GM12875 (cell line): ENCODE measurements around the gene ATP6V1G2.
"Not testable (repeated sequence)": the region's sequence is repeated elsewhere in the genome, so short reads cannot be mapped to it uniquely, and the experiment has no call there.

Source experiments
- H3K4me3 ChIP-seq: one replicate; pipeline ENCODE4 v1.5.1; 2011; ENCODE audit warnings: low read depth, low read length, control low read depth
- CTCF ChIP-seq: IDR thresholded peaks from 2 replicates; pipeline ENCODE4 v1.5.1; 2011; ENCODE audit warnings: low read depth, mild to moderate bottlenecking, control low read depth, inconsistent platforms, low read length, moderate library complexity, borderline replicate concordance; ENCODE audit not compliant: insufficient read depth

Gene ATP6V1G2

DNA sequence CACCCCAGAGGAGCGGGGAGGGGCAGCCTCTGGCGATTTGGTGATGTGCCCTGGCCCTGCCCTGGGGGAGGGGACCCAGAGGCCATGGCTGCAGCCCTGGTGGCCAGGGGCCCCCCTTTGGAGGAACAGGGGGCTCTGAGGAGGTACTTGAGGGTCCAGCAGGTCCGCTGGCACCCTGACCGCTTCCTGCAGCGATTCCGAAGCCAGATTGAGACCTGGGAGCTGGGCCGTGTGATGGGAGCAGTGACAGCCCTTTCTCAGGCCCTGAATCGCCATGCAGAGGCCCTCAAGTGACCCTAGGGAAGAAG is 11.9 kb upstream of the ATP6V1G2 start:
- peak overlapping the region; percentile 39 for H3K4me3 ChIP-seq
- TF ChIP-seq CTCF, result no peak

- no peak for TF ChIP-seq CTCF
- H3K4me3 ChIP-seq, result peak overlapping the region; percentile 39
Measured at GRCh38 chr6:31557443-31558317, 11.3 kb upstream of the ATP6V1G2 start.

- no peak overlapping the region for H3K4me3 ChIP-seq
- no peak for TF ChIP-seq CTCF
Measured at GRCh38 chr6:31556307-31556706, 9.9 kb upstream of the ATP6V1G2 start.

DNA sequence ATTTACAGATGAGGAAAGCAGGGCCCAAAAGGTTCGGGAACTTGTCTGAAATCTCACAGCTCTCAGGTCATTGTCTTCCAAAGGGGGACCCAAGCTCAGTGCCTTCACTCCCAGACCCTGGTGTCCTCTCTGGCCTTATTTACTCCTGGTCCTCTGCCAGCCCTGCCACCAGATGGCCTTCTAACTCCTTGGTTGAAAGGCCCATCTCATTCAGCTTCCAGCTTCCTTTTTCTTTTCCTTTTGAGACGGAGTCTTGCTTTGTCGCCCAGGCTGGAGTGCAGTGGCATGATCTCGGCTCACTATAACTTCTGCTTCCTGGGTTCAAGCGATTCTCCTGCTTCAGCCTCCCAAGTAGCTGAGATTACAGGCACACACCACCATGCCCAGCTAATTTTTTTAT is 5.0 kb upstream of the ATP6V1G2 start:
- TF ChIP-seq CTCF, result peak; percentile 62; the same call in 1 of the 2 replicates
- H3K4me3 ChIP-seq, result not testable (repeated sequence)

- no peak for TF ChIP-seq CTCF
- no peak overlapping the region for H3K4me3 ChIP-seq
Measured at GRCh38 chr6:31548544-31548873, 2.1 kb upstream of the ATP6V1G2 start.

DNA sequence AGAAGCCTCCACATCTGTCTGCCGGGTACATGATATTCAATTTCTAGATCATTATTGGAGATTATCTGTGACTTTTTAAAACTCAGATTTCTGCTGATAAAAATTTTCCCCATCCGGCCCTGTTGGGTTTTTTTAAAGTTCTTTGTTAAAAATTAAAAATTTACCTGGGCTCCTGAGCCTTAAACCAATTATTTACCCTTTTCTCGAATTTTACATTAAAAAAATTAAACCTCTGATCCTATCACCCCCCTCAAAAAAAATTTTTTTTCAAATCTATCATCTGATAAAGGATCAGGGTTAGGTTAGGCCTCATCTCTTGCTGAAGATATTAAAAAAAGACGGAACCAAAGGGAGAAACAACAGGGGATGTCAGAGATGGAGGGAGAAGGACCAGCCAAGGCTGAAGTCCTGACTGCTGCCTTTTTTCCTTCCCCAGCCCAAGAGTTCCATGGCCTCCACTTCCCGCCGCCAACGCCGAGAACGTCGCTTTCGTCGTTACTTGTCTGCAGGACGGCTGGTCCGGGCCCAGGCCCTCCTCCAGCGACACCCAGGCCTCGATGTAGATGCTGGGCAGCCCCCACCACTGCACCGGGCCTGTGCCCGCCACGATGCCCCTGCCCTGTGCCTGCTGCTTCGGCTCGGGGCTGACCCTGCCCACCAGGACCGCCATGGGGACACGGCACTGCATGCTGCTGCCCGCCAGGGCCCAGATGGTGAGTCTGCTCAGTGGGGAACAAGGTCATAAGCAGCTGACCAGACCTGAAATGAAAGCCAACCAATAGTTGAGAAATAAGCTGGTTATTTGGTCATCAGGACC is 1.5 kb upstream of the ATP6V1G2 start:
- TF ChIP-seq CTCF, result no peak
- H3K4me3 ChIP-seq, result no peak overlapping the region
